ENCODE data around the gene MSL2.

DNA sequence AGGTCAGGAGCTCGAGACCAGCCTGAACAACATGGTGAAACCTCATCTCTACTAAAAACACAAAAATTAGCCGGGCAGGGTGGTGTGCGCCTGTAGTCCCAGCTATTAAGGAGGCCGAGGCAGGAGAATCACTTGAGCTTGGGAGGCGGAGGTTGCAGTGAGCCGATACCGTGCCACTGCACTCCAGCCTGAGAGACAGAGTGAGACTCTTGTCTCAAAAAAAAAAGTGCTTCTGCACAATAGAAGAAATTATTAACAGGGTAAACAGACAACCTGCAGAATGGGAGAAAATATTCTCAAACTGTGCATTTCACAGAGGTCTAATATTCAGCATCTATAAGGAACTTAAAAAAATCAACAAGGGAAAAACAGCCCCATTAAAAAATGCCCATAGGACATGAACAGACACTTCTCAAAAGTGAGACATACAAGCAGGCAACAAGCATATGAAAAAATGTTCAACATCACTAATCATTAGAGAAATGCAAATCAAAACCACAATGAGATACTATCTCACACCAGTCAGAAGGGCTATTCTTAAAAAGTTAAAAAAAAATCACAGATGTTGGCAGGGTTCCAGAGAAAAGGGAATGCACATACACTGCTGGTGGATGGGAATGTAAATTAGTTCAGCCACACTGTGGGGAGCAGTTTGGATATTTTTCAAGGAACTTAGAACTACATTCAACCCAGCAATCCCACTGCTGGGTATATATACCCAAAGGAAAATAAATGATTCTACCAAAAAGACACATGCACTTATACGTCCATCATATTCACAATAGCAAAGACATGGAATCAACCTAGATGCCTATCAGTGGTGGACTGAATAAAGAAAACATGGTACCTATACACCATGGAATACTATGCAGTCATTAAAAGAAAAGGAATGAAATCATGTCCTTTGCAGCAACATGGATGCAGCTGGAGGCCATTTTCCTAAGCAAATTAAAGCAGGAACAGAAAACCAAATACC, 75.5 kb downstream of the MSL2 start:
- TF ChIP-seq CTCF (IDR thresholded peaks at IDR 0.05 in 8 of 11, conservative IDR thresholded peaks at IDR 0.05 in 3 of 11): no peak
- TF ChIP-seq POLR2AphosphoS5 (IDR thresholded peaks at IDR 0.05): no peak
